Nephron progenitor cell (in vitro differentiated cells): ENCODE results near the gene CD163.

Source experiments
- DNase-seq: peaks from one replicate; pipeline ENCODE4 v3.0.0; 2021
- H3K27ac Mint-ChIP-seq: 2 replicates; pipeline ENCODE4 v1.8.0; 2021; ENCODE audit warnings: mild to moderate bottlenecking, moderate library complexity, mixed read lengths
- H3K27me3 Mint-ChIP-seq: 2 replicates; pipeline ENCODE4 v1.8.0; 2021; ENCODE audit warnings: mild to moderate bottlenecking, low read depth, mixed read lengths; ENCODE audit not compliant: poor library complexity
- H3K36me3 Mint-ChIP-seq: 2 replicates; pipeline ENCODE4 v1.8.0; 2021; ENCODE audit warnings: low read depth, mixed read lengths
- H3K4me1 Mint-ChIP-seq: 2 replicates; pipeline ENCODE4 v1.8.0; 2021; ENCODE audit warnings: mixed read lengths
- H3K4me3 Mint-ChIP-seq: 2 replicates; pipeline ENCODE4 v1.8.0; 2021; ENCODE audit warnings: mild to moderate bottlenecking, moderate library complexity, mixed read lengths
- H3K9me3 Mint-ChIP-seq: 2 replicates; pipeline ENCODE4 v1.8.0; 2021; ENCODE audit warnings: mild to moderate bottlenecking, moderate library complexity, mixed read lengths
- TF ChIP-seq, protein P1 (sequence below): fragments of 200-600 bp; sonication (generic); IDR thresholded peaks from 2 replicates; pipeline ENCODE4 v1.5.0; 2021; ENCODE audit warnings: antibody characterized with exemption

CD163 gene

GRCh38 chr12:7495136-7495535, 8.4 kb downstream of the CD163 start:
- TF ChIP-seq, protein P1, sequence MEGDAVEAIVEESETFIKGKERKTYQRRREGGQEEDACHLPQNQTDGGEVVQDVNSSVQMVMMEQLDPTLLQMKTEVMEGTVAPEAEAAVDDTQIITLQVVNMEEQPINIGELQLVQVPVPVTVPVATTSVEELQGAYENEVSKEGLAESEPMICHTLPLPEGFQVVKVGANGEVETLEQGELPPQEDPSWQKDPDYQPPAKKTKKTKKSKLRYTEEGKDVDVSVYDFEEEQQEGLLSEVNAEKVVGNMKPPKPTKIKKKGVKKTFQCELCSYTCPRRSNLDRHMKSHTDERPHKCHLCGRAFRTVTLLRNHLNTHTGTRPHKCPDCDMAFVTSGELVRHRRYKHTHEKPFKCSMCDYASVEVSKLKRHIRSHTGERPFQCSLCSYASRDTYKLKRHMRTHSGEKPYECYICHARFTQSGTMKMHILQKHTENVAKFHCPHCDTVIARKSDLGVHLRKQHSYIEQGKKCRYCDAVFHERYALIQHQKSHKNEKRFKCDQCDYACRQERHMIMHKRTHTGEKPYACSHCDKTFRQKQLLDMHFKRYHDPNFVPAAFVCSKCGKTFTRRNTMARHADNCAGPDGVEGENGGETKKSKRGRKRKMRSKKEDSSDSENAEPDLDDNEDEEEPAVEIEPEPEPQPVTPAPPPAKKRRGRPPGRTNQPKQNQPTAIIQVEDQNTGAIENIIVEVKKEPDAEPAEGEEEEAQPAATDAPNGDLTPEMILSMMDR: no peak
- Mint-ChIP-seq H3K4me1 (no peaks in the 10 kb centered on the region), H3K27me3 (peaks cover 4% of the 10 kb centered on the region), H3K36me3 (no peaks in the 10 kb centered on the region), H3K4me3 (no peak overlapping the region), H3K9me3 (peaks cover 4% of the 10 kb centered on the region), H3K27ac (no peak overlapping the region)
- no peak for DNase-seq

GRCh38 chr12:7493006-7493405, 10.6 kb downstream of the CD163 start:
- Mint-ChIP-seq H3K4me1 (no peaks in the 10 kb centered on the region), H3K4me3 (no peak overlapping the region), H3K36me3 (no peaks in the 10 kb centered on the region), H3K27ac (no peak overlapping the region), H3K9me3 (peaks cover 4% of the 10 kb centered on the region), H3K27me3 (no peaks in the 10 kb centered on the region)
- no peak for DNase-seq
- TF ChIP-seq, protein P1: no peak

GRCh38 chr12:7486512-7486911, 17.1 kb downstream of the CD163 start:
- H3K36me3 Mint-ChIP-seq: no peaks in the 10 kb centered on the region
- no peaks in the 10 kb centered on the region for H3K4me1 Mint-ChIP-seq
- H3K9me3 Mint-ChIP-seq: no peaks in the 10 kb centered on the region
- no peak overlapping the region for H3K4me3 Mint-ChIP-seq
- no peak overlapping the region for H3K27ac Mint-ChIP-seq
- peaks cover 9% of the 10 kb centered on the region for H3K27me3 Mint-ChIP-seq
- TF ChIP-seq, protein P1: no peak
- no peak for DNase-seq

DNA sequence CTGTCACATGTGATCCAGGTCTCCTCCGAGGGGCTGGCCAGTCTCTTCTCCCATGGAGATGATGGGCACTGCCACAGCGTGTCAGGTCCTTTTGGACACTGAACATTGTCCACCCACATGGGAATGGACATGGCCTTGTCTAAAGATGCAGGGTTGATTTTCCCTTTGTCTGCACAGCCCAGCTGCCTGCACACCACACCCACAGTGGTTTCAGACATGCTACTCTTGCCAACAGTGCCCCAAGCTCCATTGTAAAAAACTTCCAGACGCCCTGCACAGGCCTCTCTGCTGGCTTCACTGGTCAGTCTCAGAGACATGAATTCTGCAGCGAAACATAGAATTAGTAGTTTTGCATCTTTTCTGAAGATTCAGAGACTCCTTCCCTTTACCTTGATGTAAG, 18.5 kb downstream of the CD163 start:
- H3K27me3 Mint-ChIP-seq: peaks cover 9% of the 10 kb centered on the region
- H3K36me3 Mint-ChIP-seq: no peaks in the 10 kb centered on the region
- DNase-seq: no peak
- H3K4me3 Mint-ChIP-seq: no peak overlapping the region
- H3K9me3 Mint-ChIP-seq: no peaks in the 10 kb centered on the region
- no peaks in the 10 kb centered on the region for H3K4me1 Mint-ChIP-seq
- no peak overlapping the region for H3K27ac Mint-ChIP-seq
- TF ChIP-seq, protein P1: no peak

- TF ChIP-seq, protein P1: no peak
- no peak overlapping the region for H3K4me3 Mint-ChIP-seq
- H3K9me3 Mint-ChIP-seq: no peaks in the 10 kb centered on the region
- H3K4me1 Mint-ChIP-seq: no peaks in the 10 kb centered on the region
- no peaks in the 10 kb centered on the region for H3K36me3 Mint-ChIP-seq
- peak overlapping the region; percentile 56 for H3K27ac Mint-ChIP-seq
- no peak for DNase-seq
- peaks cover 9% of the 10 kb centered on the region for H3K27me3 Mint-ChIP-seq
Observed at GRCh38 chr12:7483343-7483742, 20.2 kb downstream of the CD163 start.

DNA sequence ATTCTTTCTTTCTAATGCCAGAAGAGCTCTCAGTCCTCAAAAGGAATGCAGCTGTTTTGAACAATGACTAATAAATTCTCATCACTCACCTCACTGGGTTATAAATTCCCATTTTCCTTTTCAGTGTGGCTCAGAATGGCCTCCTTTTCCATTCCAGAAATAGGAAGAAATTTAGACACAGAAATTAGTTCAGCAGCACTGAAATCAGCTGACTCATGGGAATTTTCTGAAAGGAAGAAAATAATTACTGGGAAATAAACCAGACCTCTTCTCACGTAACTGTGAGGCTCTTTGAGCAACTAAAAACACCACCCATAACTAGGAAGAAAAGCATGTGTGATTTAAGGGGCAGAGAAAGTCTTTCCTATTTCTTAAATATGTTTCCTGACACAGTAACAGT, 23.8 kb downstream of the CD163 start:
- no peak overlapping the region for H3K4me3 Mint-ChIP-seq
- no peaks in the 10 kb centered on the region for H3K36me3 Mint-ChIP-seq
- H3K9me3 Mint-ChIP-seq: peaks cover under 1% of the 10 kb centered on the region
- TF ChIP-seq, protein P1: no peak
- H3K27ac Mint-ChIP-seq: no peak overlapping the region
- H3K27me3 Mint-ChIP-seq: peaks cover 2% of the 10 kb centered on the region
- DNase-seq: no peak
- no peaks in the 10 kb centered on the region for H3K4me1 Mint-ChIP-seq
